COR-L47 (cell line): ENCODE results near the gene NRROS.
"Not testable (repeated sequence)": the region's sequence is repeated elsewhere in the genome, so short reads cannot be mapped to it uniquely, and the experiment has no call there.

Experiments used
- DNase-seq: peaks from one replicate; lab custom pipeline; 2025; lab: John Stamatoyannopoulos, UW

Gene NRROS

GRCh38 chr3:196639483-196640296 lies at the start of gene NRROS:
Gene NRROS (plus strand): TSS chr3:196639694. CDS start chr3:196654540, 14,846 bp downstream.
- peak; percentile 24 for DNase-seq

- no peak for DNase-seq
Measured at GRCh38 chr3:196590279-196590678, 49.2 kb upstream of the NRROS start.

- DNase-seq, result no peak
Measured at GRCh38 chr3:196596355-196596754, 43.1 kb upstream of the NRROS start.

- DNase-seq, result not testable (repeated sequence)
Measured at GRCh38 chr3:196597971-196598733, 41.3 kb upstream of the NRROS start.

GRCh38 chr3:196599734-196600128 lies 39.8 kb upstream of the NRROS start:
- no peak for DNase-seq

GRCh38 chr3:196600359-196600758 lies 39.1 kb upstream of the NRROS start:
- DNase-seq, result no peak

- no peak for DNase-seq
Measured at GRCh38 chr3:196602673-196603072, 36.8 kb upstream of the NRROS start.

GRCh38 chr3:196603683-196604082 lies 35.8 kb upstream of the NRROS start:
- no peak for DNase-seq

GRCh38 chr3:196604548-196604947 lies 34.9 kb upstream of the NRROS start:
- no peak for DNase-seq

GRCh38 chr3:196608693-196609092 lies 30.8 kb upstream of the NRROS start:
- DNase-seq, result no peak

- DNase-seq, result peak; percentile 92
Measured at GRCh38 chr3:196609343-196609775, 30.1 kb upstream of the NRROS start.

GRCh38 chr3:196609805-196610515 lies 29.5 kb upstream of the NRROS start:
- DNase-seq, result no peak

- no peak for DNase-seq
Measured at GRCh38 chr3:196611761-196612483, 27.6 kb upstream of the NRROS start.

GRCh38 chr3:196615234-196615633 lies 24.3 kb upstream of the NRROS start:
- not testable (repeated sequence) for DNase-seq

GRCh38 chr3:196617256-196617655 lies 22.2 kb upstream of the NRROS start:
- no peak for DNase-seq

- no peak for DNase-seq
Measured at GRCh38 chr3:196619223-196619622, 20.3 kb upstream of the NRROS start.

GRCh38 chr3:196619627-196620026 lies 19.9 kb upstream of the NRROS start:
- not testable (repeated sequence) for DNase-seq

- no peak for DNase-seq
Measured at GRCh38 chr3:196620161-196620604, 19.3 kb upstream of the NRROS start.

GRCh38 chr3:196620684-196621083 lies 18.8 kb upstream of the NRROS start:
- no peak for DNase-seq

GRCh38 chr3:196621611-196622010 lies 17.9 kb upstream of the NRROS start:
- no peak for DNase-seq

GRCh38 chr3:196624067-196624790 lies 15.3 kb upstream of the NRROS start:
- no peak for DNase-seq
